K562 (cell line): ENCODE measurements around the gene TFAP2E. TPM values are rescaled to one million over a fixed set of nuclear protein-coding genes. Genes with fewer than 3 reads are reported as not detected.

Source experiments
- ATAC-seq: fragments of 200-7000 bp; cut with Tn5 transposase; 3 replicates; pipeline ENCODE4 v1.9.1; 2020; ENCODE audit warnings: moderate library complexity
- BruUV-seq: library from RNA; stranded (reverse); fragments of 400-500 nt; replicated peaks from 2 replicates; lab custom pipeline; 2021; lab: Mats Ljungman, UMichigan
- CTCF ChIA-PET: fragments of 300-600 bp; formaldehyde crosslinking; extraction: SDS; loops from one replicate; lab custom pipeline; 2021; ENCODE audit warnings: low intra/inter-chr PET ratio; lab: Yijun Ruan, JAX
- POLR2A ChIA-PET: fragments of 300-600, 350-650 bp; sonication (Branson Sonifier 250); formaldehyde crosslinking; extraction: SDS; loops from one replicate; lab custom pipeline; 2021; ENCODE audit warnings: antibody characterized with exemption, inconsistent platforms; lab: Yijun Ruan, JAX
- DNase-seq, 4 experiments: peaks; one replicate each; pipeline versions ENCODE4 v3.0.0 to v3.0.0-alpha.2; 2011 to 2018; ENCODE audit warnings: low spot score in 3 of 4, mixed read lengths in 3 of 4; ENCODE audit errors: extremely low read depth in 1 of 4
- FAIRE-seq: peaks from 2 replicates; lab custom pipeline; 2011; peaks lifted over from hg19 to GRCh38; lab: Jason Lieb, UNC
- H2AFZ ChIP-seq: 2 replicates; pipeline ENCODE4 v1.6.0; 2011; ENCODE audit warnings: low read depth, low read length, control low read depth, inconsistent platforms
- H3K27ac ChIP-seq: fragments of 200-600 bp; 3 replicates; pipeline ENCODE4 v1.8.0; 2011; ENCODE audit warnings: low read depth, mild to moderate bottlenecking, control low read depth, inconsistent platforms, low read length, moderate library complexity, mixed read lengths; ENCODE audit errors: extremely low read depth
- H3K27me3 ChIP-seq, 2 experiments: fragments of 300-600 bp in 1 of 2; 2 replicates in 1 of 2; 3 replicates in 1 of 2; pipeline versions ENCODE4 v1.6.0 to v1.8.0; 2011; ENCODE audit warnings: inconsistent platforms in 2 of 2, low read length in 2 of 2, mild to moderate bottlenecking in 1 of 2, mixed read lengths in 1 of 2, moderate library complexity in 1 of 2; ENCODE audit not compliant: control insufficient read depth in 2 of 2, insufficient read depth in 2 of 2
- H3K36me3 ChIP-seq: fragments of 300-600 bp; 3 replicates; pipeline ENCODE4 v1.8.0; 2011; ENCODE audit warnings: mild to moderate bottlenecking, low read length, inconsistent platforms; ENCODE audit not compliant: control insufficient read depth, insufficient read depth
- H3K4me1 ChIP-seq, 2 experiments: fragments of 200-600 bp in 1 of 2; replicated peaks in 1 of 2; 2 replicates in 1 of 2; 3 replicates in 1 of 2; pipeline versions ENCODE4 v1.5.1 to v1.8.0; 2011; ENCODE audit warnings: inconsistent platforms in 2 of 2, low read length in 2 of 2, mild to moderate bottlenecking in 1 of 2, mixed read lengths in 1 of 2, moderate library complexity in 1 of 2; ENCODE audit not compliant: control insufficient read depth in 2 of 2, insufficient read depth in 2 of 2
- H3K4me2 ChIP-seq: 2 replicates; pipeline ENCODE4 v1.6.1; 2011; ENCODE audit warnings: low read length, control low read depth, inconsistent platforms, mixed read lengths; ENCODE audit not compliant: insufficient read depth
- H3K4me3 ChIP-seq: fragments of 200-600 bp; sonication (generic), shearing (Covaris generic); 2 replicates; pipeline ENCODE4 v1.5.1; 2016; ENCODE audit warnings: control low read depth, inconsistent platforms
- H3K79me2 ChIP-seq: fragments of 200-600 bp; 3 replicates; pipeline ENCODE4 v1.8.0; 2011; ENCODE audit warnings: low read length, inconsistent platforms; ENCODE audit not compliant: control insufficient read depth, insufficient read depth
- H3K9ac ChIP-seq, 2 experiments: 2 replicates each; pipeline versions ENCODE4 v1.6.0 to v1.6.1; 2011; ENCODE audit warnings: low read depth in 2 of 2, low read length in 2 of 2, control low read depth in 1 of 2, inconsistent platforms in 1 of 2, mild to moderate bottlenecking in 1 of 2, mixed read lengths in 1 of 2; ENCODE audit not compliant: insufficient read depth in 1 of 2
- H3K9me1 ChIP-seq: one replicate; pipeline ENCODE4 v1.6.0; 2011; ENCODE audit warnings: inconsistent platforms, mild to moderate bottlenecking, low read length, moderate library complexity; ENCODE audit not compliant: control insufficient read depth, insufficient read depth
- H3K9me3 ChIP-seq: replicated peaks from 2 replicates; pipeline ENCODE4 v1.5.1; 2011; ENCODE audit warnings: low read depth, low read length, inconsistent platforms; ENCODE audit not compliant: control insufficient read depth, insufficient read depth
- H4K20me1 ChIP-seq: replicated peaks from 2 replicates; pipeline ENCODE4 v1.6.1; 2011; ENCODE audit warnings: low read length, inconsistent platforms, mixed read lengths; ENCODE audit not compliant: control insufficient read depth, insufficient read depth
- ILF3 ChIP-seq: fragments of 450-650 bp; IDR thresholded peaks from 2 replicates; pipeline ENCODE4 v1.6.1; 2018; ENCODE audit warnings: antibody characterized with exemption, mild to moderate bottlenecking, moderate library complexity, borderline replicate concordance
- MYNN ChIP-seq, 2 experiments: sonication (generic); formaldehyde crosslinking in 1 of 2; IDR thresholded peaks; 2 replicates each; pipeline versions ENCODE4 v1.5.0 to v1.6.1; 2016 to 2020; ENCODE audit warnings: antibody characterized with exemption in 1 of 2, missing genetic modification reagents in 1 of 2
- POLR2A ChIP-seq: fragments of 450-650 bp; conservative IDR thresholded peaks from 2 replicates; pipeline ENCODE4 v1.6.1; 2016
- POLR2AphosphoS2 ChIP-seq: IDR thresholded peaks from 2 replicates; pipeline ENCODE4 v1.6.1; 2012; ENCODE audit warnings: low read length, improper control_type of control experiment
- SMAD4 ChIP-seq: fragments of 250-450 bp; sonication (Bioruptor Pico); conservative IDR thresholded peaks from 2 replicates; pipeline ENCODE4 v1.8.0; 2021; ENCODE audit warnings: inconsistent platforms, mild to moderate bottlenecking, moderate library complexity
- SUPT5H ChIP-seq: fragments of 450-650 bp; IDR thresholded peaks from 2 replicates; pipeline ENCODE4 v1.6.1; 2016
- WGBS: fragments of 100-300 bp; shearing (Covaris generic); methylation state at CpG from one replicate; pipeline ENCODE4 v1.1.6; 2016; ENCODE audit warnings: low coverage, mixed read lengths; ENCODE audit not compliant: insufficient coverage; ENCODE audit errors: missing lambda C conversion rate; 5-methylcytosine and 5-hydroxymethylcytosine counted together
- in situ Hi-C: fragments of 300-500 bp; cut with MboI; formaldehyde crosslinking; loops from 4 replicates; pipeline ENCODE4 v1.15.0; 2018; ENCODE audit warnings: inconsistent platforms, mixed read lengths
- intact Hi-C: fragments of 100-400 bp; cut with micrococcal nuclease; formaldehyde crosslinking; loops from 2 replicates; pipeline ENCODE4 v1.14.2; 2022
- polyA plus RNA-seq, 8 experiments: library from polyadenylated mRNA; depleted of rRNA in 4 of 8; stranded (reverse) in 5 of 8; unstranded in 3 of 8; fragments of >200 nt; fragmentation: Nextera tagmentation in 2 of 8; fragmentation: Illumina TruSeq in 1 of 8; extraction: Ambion mirVana in 2 of 8; extraction: Trizol in 1 of 8; gene quantifications; 2 replicates each; pipeline versions ENCODE4 v1.2.1 to v1.2.3, GENCODE V29; 2011 to 2014; ENCODE audit warnings: inconsistent platforms in 1 of 8, missing spikeins in 1 of 8
- total RNA-seq, 7 experiments: library from RNA; depleted of rRNA in 6 of 7; stranded (reverse); fragments of >200 nt in 6 of 7; fragmentation: Illumina TruSeq in 2 of 7; extraction: Trizol in 2 of 7; gene quantifications; 2 replicates each; pipeline versions ENCODE4 v1.2.1 to v1.2.3, GENCODE V29; 2011 to 2021; ENCODE audit warnings: low replicate concordance in 1 of 7

Gene TFAP2E
- total and polyA plus RNA-seq, 9 of the 15 experiments (the other 6 are each of a cell fraction or from before 2014, with no cell fraction given) = 0.03 to 0.11 (median 0.07) TPM; not detected in 4

DNA sequence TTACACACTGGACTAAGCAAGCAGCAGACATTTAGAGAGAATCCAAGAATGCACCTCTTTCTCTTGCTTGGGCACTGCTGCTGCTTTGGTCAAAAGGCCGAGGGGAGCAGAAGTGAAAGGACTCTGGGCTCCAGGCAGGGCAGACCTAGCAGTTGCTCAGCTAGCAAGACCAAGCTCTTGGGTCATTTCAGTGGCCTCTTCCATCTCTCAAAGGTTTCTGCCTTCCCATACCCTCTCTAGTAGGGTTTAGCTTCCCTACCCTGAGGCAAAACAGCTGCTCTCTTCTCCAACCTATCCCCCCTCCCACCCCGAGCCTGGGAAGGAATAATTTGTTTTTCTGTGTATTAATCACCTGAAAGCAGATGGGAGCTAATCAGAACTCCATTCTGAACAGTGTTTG is 25.8 kb downstream of the TFAP2E start:
- H3K79me2 ChIP-seq = no peaks in the 10 kb centered on the region; the same call in 2 of the 3 replicates
- H3K27me3 ChIP-seq = no peaks in the 10 kb centered on the region
- WGBS = 74% methylated on average over 2 of the region's 2 CpGs
- BruUV-seq = no TSS peak
- in situ Hi-C loops = no loop called here
- H3K27ac ChIP-seq = no peak overlapping the region
- no peak for TF ChIP-seq ILF3
- TF ChIP-seq POLR2AphosphoS2 = 0 out of 2 replicates have a peak, but pooled peaks have one; percentile 57
- peak; percentile 56; the same call in 1 of the 2 replicates for TF ChIP-seq POLR2A
- 0 out of 2 replicates have a peak, but pooled peaks have one; percentile 18 for TF ChIP-seq MYNN (IDR thresholded peaks at IDR 0.05)
- no peak for TF ChIP-seq MYNN (CRISPR knock-in tag; IDR thresholded peaks at IDR 0.05)
- TF ChIP-seq SUPT5H = peak; percentile 30; the same call in 1 of the 2 replicates
- TF ChIP-seq, all 486 proteins: peak for 4
- no peak; the same call in 2 of the 3 replicates for ATAC-seq
- FAIRE-seq = peak; percentile 32
- peaks cover 67% of the 10 kb centered on the region for H3K36me3 ChIP-seq
- no peak for DNase-seq
- CTCF ChIA-PET = no interaction called here
- no peak overlapping the region for H3K4me2 ChIP-seq
- H3K4me1 ChIP-seq = no peaks in the 10 kb centered on the region
- H3K9me3 ChIP-seq = no peaks in the 10 kb centered on the region
- no peak overlapping the region for H3K4me3 ChIP-seq
- H3K9ac ChIP-seq = no peak overlapping the region
- H2AFZ ChIP-seq = no peak overlapping the region
- no peaks in the 10 kb centered on the region for H4K20me1 ChIP-seq
- intact Hi-C loops = no loop called here
- POLR2A ChIA-PET = interaction anchor here (0.5 to 1.0 kb wide), 6 partner anchors 9 to 1817 kb away, joined by 3 read pairs; no protein-coding TSS in a partner anchor
- no peaks in the 10 kb centered on the region for H3K9me1 ChIP-seq

GRCh38 chr1:35599411-35599810 is 26.3 kb downstream of the TFAP2E start:
- H3K27ac ChIP-seq = no peak overlapping the region
- H2AFZ ChIP-seq = no peak overlapping the region
- CTCF ChIA-PET = no interaction called here
- H4K20me1 ChIP-seq = no peaks in the 10 kb centered on the region
- BruUV-seq = no TSS peak
- H3K9me3 ChIP-seq = no peaks in the 10 kb centered on the region
- intact Hi-C loops (no loop called here), in situ Hi-C loops (no loop called here)
- POLR2A ChIA-PET = interaction anchor here (0.6 to 1.1 kb wide), 6 partner anchors 9 to 117 kb away, joined by 3 read pairs; no protein-coding TSS in a partner anchor
- no peaks in the 10 kb centered on the region for H3K9me1 ChIP-seq
- no peaks in the 10 kb centered on the region; the same call in 2 of the 3 replicates for H3K79me2 ChIP-seq
- no peak overlapping the region for H3K4me2 ChIP-seq
- H3K9ac ChIP-seq = no peak overlapping the region
- ATAC-seq (no peak), FAIRE-seq (no peak), DNase-seq (no peak)
- 86% methylated on average over 3 of the region's 3 CpGs for WGBS
- no peak overlapping the region for H3K4me3 ChIP-seq
- H3K27me3 ChIP-seq = no peaks in the 10 kb centered on the region
- peak; percentile 53; the same call in 1 of the 2 replicates for TF ChIP-seq POLR2A
- no peak for TF ChIP-seq SMAD4 (CRISPR knock-in tag)
- H3K36me3 ChIP-seq = peaks cover 72% of the 10 kb centered on the region
- no peaks in the 10 kb centered on the region for H3K4me1 ChIP-seq
